Kidney (tissue), 14 donors: ENCODE measurements around the gene CFAP221. TPM values are rescaled to one million over a fixed set of nuclear protein-coding genes. Genes with fewer than 3 reads are reported as not detected.

Experiments
- DNase-seq, 5 donors: peaks; one replicate each; pipeline ENCODE4 v3.0.0-alpha.2; 2013 to 2020
- FAIRE-seq: peaks from 2 replicates; lab custom pipeline; 2012; peaks lifted over from hg19 to GRCh38; lab: Jason Lieb, UNC
- H3K27ac ChIP-seq, 2 donors: one replicate each; pipeline ENCODE4 v1.7.0; 2013; ENCODE audit warnings: low read depth in 2 of 2, low read length in 2 of 2, inconsistent platforms in 1 of 2
- H3K27me3 ChIP-seq: one replicate; pipeline ENCODE4 v1.7.1; 2013; ENCODE audit warnings: low read length, inconsistent platforms; ENCODE audit not compliant: control insufficient read depth, insufficient read depth
- H3K36me3 ChIP-seq, 3 donors: one replicate each; pipeline versions ENCODE4 v1.7.0 to v1.7.1; 2013; ENCODE audit warnings: low read length in 3 of 3, control low read depth in 1 of 3, inconsistent platforms in 1 of 3; ENCODE audit not compliant: insufficient read depth in 3 of 3, control insufficient read depth in 2 of 3
- H3K4me1 ChIP-seq, 3 donors: one replicate each; pipeline versions ENCODE4 v1.7.0 to v1.7.1; 2013; ENCODE audit warnings: low read length in 3 of 3, inconsistent platforms in 1 of 3, low read depth in 1 of 3; ENCODE audit not compliant: control insufficient read depth in 2 of 3, insufficient read depth in 2 of 3
- H3K4me3 ChIP-seq, 3 donors: one replicate each; pipeline versions ENCODE4 v1.7.0 to v1.8.1; 2013; ENCODE audit warnings: low read length in 3 of 3, control low read depth in 1 of 3, inconsistent platforms in 1 of 3
- H3K9ac ChIP-seq, 3 donors: one replicate each; pipeline versions ENCODE4 v1.7.0 to v1.7.1; 2013; ENCODE audit warnings: low read length in 3 of 3, control low read depth in 1 of 3, inconsistent platforms in 1 of 3
- H3K9me3 ChIP-seq, 3 donors: one replicate each; pipeline versions ENCODE4 v1.7.0 to v1.7.1; 2013; ENCODE audit warnings: low read length in 3 of 3, control low read depth in 1 of 3, inconsistent platforms in 1 of 3; ENCODE audit not compliant: control insufficient read depth in 2 of 3, insufficient read depth in 1 of 3
- CTCF ChIP-seq: IDR thresholded peaks from 3 replicates; pipeline ENCODE4 v1.5.1; 2012; ENCODE audit warnings: mild to moderate bottlenecking, moderate library complexity, borderline replicate concordance; ENCODE audit not compliant: insufficient read depth; ENCODE audit errors: extremely low read depth
- intact Hi-C: fragments of 100-400 bp; cut with DNase I; formaldehyde crosslinking; loops from one replicate; pipeline ENCODE4 v1.11.1; 2022
- polyA plus RNA-seq: library from polyadenylated mRNA; stranded (reverse); fragments of 350-450 nt; fragmentation: Illumina TruSeq; extraction: RNeasy Lipid Tissue Mini Kit (QIAGEN cat#74804); gene quantifications from one replicate; pipeline ENCODE4 v1.2.3, GENCODE V29; 2014; ENCODE audit warnings: low read depth, low replicate concordance; ENCODE audit not compliant: insufficient read depth
- total RNA-seq: library from RNA; stranded (reverse); fragmentation: NEBNext Ultra II Directional; extraction: Animal tissue kit (Norgen Biotek cat#: 25700); gene quantifications from one replicate; pipeline ENCODE4 v1.2.1, GENCODE V29; 2021
- donor health status: control.
- donor health status: control.
- donor health status: control.
- donor health status: control.
- donor health status: control.
- donor health status: DM: yes; HTN: yes; CAD: no.
- donor health status: Normal renal cell carcinoma (clear cell type).

Gene CFAP221
- total and polyA plus RNA-seq, 2 donors from 2014 or later, result 15.9 to 58.7 TPM

GRCh38 chr2:119575439-119575838 lies 31.2 kb downstream of the CFAP221 start:
- H3K4me3 ChIP-seq, result no peak overlapping the region
- DNase-seq, result no peak
- TF ChIP-seq CTCF, result no peak
- H3K9me3 ChIP-seq, result no peaks in the 10 kb centered on the region
- FAIRE-seq, result no peak
- no peak overlapping the region for H3K9ac ChIP-seq
- H3K36me3 ChIP-seq, result no peaks in the 10 kb centered on the region
- no peaks in the 10 kb centered on the region for H3K27me3 ChIP-seq
- H3K4me1 ChIP-seq, result no peaks in the 10 kb centered on the region
- intact Hi-C loops, result no loop called here
- H3K27ac ChIP-seq, result no peak overlapping the region

- H3K27me3 ChIP-seq, result no peaks in the 10 kb centered on the region
- H3K9ac ChIP-seq, result no peak overlapping the region
- H3K4me3 ChIP-seq, result no peak overlapping the region
- H3K36me3 ChIP-seq, result no peaks in the 10 kb centered on the region
- no peak for FAIRE-seq
- intact Hi-C loops, result no loop called here
- peak in 1 of 5 donors; percentile 24 for DNase-seq
- H3K9me3 ChIP-seq, result no peaks in the 10 kb centered on the region
- no peak overlapping the region for H3K27ac ChIP-seq
- no peaks in the 10 kb centered on the region for H3K4me1 ChIP-seq
- no peak for TF ChIP-seq CTCF
Observed at GRCh38 chr2:119579424-119580295, 35.4 kb downstream of the CFAP221 start.

GRCh38 chr2:119580550-119581072 lies 36.4 kb downstream of the CFAP221 start:
- intact Hi-C loops, result no loop called here
- FAIRE-seq (no peak), DNase-seq (no peak)
- Histone ChIP-seq H3K4me1 (no peaks in the 10 kb centered on the region), H3K9me3 (no peaks in the 10 kb centered on the region), H3K36me3 (no peaks in the 10 kb centered on the region), H3K27ac (no peak overlapping the region), H3K4me3 (no peak overlapping the region), H3K9ac (no peak overlapping the region), H3K27me3 (no peaks in the 10 kb centered on the region)
- TF ChIP-seq CTCF, result no peak
